HG03565 (cell line): Measurements from ENCODE around the gene CALU.

Experiments used
- ATAC-seq: cut with Tn5 transposase; IDR thresholded peaks from one replicate; pipeline ENCODE4 v1.9.1; 2021; ENCODE audit warnings: mild to moderate bottlenecking, moderate library complexity; ENCODE audit not compliant: unreplicated experiment

The CALU gene

DNA sequence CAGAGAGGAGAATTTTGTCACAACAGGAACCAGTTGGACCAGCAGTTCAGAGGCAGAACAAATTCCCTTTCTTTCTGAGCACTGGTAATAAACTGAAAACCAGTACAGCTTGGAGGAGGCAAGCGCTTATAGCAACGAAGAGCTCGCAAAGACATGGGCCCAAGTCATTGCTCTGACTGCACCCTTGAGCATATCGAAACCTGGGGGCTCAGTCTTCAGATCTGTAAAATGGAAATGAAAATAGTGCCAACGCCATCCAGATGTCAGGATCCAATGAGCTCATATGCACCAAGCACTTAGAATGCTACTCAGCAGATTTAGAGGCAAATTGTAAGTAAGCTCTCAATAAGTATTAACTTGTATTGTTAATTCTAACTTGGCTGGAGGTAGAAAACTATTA is 14.4 kb upstream of the CALU start:
- no peak for ATAC-seq

DNA sequence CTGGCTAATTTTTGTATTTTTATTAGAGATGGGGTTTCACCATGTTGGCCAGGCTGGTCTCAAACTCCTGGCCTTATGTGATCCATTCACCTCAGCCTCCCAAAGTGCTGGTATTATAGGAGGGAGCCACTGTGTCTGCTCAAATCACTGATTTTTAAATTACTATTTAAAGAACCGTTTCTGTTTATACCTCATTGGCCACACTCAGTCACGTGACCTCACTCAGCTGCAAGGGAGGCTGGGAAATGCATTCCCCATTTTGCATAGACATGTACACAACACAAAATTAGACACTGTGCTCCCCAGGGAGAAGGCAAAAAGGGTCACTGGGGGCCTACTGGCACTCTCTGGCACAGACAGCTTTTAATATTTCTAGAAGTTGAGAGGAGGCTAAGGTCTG is 13.6 kb upstream of the CALU start:
- no peak for ATAC-seq

DNA sequence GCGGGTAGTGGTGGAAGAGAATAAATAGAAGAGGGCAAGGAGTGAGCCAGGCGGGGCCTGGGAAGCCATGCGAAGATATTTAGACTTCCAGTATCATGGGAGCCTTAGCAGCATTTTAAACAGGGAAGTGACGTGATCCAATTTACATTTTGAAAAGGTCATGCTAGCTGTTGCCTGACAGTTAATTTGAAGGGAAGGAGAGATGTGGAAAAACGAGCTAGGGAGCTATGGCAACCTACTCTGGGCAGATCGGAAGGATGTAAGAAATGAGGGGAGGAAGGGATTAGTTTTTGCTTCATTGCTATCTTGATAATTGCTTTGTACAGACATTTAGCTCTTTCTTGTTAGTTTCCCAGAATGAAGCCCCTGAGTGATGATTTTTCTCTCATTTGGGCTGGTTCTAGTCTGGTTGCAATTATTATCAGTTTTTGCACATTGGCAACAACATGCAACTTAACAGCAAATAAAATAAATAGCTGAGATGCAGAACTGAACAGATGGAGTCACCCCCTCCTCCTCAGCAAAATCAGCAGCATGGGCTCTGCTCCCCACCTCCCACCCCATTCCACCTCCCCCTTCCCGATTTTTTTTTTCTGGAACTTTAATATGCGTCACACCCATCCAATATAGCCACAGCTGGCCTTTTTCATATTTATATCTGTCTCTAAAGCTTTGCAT is 13.0 kb upstream of the CALU start:
- no peak for ATAC-seq

DNA sequence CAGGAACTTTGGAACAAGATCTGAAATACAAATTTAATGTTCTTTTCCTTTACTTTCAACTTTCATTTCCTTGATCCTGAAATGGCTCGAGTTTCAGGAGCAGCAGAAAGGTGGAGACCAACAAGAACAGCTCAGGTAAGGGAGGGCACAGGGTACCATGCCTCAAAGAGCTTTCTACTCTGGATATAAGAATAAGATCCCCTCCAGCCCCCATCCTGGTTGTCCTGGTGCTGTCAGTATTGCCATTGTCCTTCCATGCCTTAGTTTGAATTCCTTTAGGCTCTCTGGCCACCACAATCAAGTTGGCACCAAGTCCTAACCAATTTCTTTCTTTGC is 12.5 kb upstream of the CALU start:
- no peak for ATAC-seq

DNA sequence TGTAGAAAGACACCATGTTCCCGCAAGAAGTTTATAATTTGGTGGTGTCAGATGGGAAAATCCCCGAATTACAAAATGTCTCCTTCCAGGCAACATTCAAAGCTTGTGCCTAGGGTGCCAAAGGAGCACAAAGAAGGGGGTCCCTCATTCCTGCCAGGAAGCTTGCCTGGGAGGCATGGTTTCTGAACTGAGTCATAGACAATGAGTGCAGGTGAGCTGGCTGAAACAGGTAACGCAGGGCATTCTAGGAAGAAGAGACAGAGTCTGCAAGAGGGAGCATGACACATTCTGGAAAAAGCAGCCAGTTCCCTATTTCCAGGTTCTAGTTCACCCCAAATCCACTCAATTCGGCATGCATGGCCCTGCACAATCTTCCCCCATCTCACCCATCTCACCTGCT is 11.9 kb upstream of the CALU start:
- ATAC-seq = no peak

DNA sequence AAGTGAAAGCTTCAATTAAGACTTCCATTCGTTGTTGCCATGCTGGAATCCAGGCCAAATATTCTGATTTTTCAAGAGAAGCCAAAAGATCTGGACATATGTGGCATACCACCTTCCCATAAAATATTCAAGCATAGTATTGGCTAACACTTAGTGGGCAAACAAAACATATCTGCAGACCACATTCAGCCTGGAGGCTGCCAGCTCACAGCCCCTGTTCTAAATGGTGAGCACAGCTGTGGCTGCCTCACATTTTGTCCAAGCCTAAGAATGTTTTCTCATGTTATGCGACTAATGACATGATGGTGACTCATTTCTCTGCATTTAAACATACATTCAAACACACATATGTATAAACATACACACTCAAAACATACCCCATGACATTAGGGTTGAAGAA is 10.6 kb upstream of the CALU start:
- ATAC-seq = no peak

DNA sequence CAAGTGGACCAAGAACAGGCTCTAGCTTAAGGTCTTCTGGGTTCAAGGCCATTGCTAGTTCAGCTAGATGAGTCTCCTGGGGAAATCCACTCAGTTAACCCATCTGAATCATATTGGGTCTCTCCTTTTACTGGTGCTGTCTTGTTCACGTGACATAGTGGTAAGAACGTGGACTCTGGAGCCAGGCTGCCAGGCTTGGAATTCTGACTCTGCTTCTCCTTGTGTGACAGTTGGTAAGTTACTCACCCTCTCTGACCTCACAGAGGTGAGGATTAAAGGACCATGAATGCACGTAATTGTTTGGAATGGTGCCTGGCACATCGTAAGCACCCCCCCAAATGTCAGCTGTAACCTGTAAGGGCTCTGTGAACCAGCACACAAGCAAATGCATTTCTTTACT is 9.7 kb upstream of the CALU start:
- ATAC-seq = no peak

DNA sequence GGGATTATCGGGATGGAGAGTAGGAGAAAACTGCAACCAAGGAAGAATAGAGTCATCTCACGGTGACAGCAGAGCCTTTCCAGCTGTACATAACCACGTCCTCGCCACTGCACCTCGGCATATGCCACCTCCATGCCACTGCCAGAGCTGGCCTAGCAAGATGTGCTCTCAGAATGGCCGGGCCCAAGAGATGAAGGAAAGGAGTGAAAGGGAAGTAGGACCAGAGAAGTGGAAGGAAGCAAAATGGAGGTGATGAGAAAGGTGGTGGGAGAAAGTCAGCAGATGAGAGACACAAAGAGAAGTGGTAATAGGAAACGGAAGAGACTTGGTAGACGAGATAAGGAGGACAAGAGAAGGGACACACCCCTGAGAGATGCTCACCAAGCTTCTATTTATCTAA is 8.0 kb upstream of the CALU start:
- ATAC-seq = no peak

DNA sequence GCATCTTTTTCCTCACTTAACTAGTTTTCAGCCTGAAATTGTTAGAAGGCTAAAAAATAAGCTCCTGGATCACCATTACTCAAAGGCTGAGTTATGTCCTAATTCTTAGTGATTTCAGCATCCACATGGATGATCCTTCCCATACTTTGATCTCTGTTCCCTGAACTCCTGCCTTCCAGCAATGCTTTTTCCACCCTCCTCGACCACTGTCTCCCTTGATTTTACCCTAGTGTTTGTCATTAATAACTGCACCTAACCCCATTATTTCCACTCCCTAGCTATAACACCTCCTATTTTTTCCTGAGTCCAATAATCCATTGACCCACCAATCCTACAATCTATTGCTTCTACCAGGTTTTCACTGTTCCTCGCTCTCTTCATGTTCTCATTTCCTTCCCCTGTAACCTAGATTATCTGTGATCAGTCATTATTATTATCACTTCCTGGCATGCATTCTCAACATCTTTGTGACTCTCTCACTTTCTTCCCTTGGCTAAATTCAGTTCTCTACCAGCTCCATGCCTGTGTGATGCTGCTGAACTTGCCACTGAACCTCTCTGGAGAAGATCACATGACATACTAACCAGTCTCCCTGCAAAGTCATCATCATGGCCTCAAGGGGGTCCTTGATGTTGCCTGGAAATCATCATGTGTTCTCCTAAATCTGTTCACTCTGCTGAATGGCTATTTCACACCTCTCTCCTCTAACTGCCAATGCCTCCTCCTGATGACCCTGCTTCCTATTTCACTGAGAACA is 6.5 kb upstream of the CALU start:
- no peak for ATAC-seq

DNA sequence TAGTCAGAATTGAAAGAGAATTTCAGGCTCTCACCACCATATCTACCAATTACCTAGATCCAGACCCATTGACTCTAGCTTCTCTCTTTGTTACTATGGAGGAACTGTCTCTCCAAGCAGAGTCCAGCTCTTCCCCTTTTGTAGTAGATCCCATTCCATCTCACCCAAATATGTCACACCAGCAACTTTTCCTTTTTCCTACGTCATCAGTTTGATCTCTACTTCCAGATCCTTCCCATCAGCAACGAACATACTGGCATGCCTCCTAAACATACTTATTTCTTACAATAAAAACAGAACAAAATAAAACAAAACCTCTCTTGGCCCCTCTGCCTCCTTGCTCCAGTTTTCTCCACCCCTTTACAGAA is 5.9 kb upstream of the CALU start:
- no peak for ATAC-seq

DNA sequence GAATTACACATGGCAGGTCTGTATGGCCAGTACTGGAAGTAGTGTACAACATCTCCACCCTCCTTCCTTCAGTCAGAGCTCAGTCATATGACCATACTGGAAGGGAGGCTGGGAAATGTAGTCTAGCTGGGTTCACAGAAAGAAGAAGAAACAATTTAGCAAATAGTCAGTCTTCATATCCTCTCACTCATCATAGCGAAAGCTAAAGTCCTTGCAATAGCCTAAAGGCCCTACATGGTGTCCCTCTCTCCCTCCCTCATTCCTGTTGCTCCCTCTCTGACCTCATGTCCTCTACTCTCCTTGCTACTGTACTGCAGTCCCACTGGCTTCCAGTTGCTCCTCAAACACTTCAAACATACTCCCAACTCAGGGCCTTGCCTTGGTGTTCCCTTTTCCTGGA is 4.3 kb upstream of the CALU start:
- no peak for ATAC-seq

DNA sequence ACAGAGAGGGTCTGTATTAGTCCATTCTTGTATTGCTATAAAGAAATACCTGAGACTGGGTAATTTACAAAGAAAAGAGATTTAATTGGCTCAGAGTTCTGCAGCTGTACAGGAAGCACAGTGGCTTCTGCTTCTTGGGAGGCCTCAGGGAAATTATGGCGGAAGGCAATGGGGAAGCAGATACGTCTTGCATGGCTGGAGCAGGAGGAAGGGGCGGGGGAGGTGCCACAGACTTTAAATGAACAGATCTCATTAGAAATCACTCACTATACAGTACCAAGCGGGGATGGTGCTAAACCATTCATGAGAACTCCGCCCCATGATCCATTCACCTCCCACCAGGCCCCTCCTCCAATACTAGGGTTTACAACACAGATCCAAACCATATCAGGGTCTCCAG is 3.7 kb upstream of the CALU start:
- ATAC-seq = no peak

DNA sequence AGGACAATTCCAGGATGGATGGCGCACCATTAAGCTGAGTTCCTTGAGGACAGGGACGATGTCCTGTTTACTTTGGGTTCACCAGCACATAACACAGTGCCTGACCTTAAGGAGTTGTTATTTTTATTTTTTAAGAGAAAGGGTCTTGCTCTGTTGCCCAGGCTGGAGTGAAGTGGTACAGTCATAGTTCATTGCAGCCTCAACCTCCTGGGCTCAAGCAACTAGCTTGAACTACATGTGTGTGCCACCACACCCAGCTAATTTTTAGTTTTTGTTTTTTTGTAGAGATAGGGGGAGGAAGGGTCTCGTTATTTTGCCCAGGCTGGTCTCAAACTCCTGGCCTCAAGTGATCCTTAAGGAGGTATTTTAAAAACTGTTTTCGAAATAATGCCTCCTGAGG is 1.7 kb upstream of the CALU start:
- no peak for ATAC-seq

DNA sequence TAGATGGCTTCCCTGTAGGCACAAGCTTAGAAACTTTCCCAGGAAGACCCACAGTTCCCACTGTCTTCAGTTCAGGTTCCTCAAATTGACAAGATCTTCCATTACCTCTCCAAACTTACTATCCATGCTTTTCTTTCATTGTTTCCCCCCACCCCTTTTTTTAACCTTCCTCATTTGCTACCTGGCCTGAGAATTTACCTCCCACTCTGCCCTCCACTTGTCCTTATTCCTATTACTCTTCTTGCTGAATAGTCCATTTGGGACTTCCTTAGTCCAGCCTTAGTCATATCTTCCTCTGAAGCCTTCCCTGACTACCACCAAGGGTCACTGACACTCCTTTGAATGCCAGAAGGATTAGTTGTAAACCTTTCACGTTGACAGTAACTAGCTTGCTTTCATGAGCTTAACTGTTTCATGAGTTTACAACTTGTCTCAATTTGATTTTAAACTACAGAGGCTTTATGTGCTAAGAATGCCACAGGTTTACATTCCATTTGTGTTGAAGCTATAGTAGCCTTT is 1.2 kb upstream of the CALU start:
- ATAC-seq = no peak

DNA sequence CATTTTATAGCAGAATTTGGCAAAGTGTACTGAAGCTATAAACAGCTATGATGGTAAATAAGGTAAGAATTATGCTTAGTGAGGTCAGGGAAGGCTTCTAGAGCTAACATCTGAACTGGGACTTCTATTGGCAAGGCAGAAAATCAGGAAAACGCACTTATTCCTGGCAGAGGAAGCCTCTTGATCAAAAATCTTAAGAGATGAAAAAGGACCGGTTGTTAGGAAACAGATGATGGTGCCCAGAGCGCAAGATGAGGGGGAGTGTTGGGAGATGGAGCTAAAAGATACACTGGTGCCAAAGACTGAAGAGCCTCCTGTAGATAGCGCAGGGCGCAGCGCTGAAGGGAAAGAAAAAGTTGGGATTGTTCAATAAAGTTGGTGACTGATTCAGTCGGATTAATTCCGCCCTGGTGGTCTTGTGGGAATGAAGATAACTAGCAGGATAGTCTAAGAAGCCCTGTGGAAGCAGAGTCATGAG is 550 bp upstream of the CALU start:
- ATAC-seq = no peak

DNA sequence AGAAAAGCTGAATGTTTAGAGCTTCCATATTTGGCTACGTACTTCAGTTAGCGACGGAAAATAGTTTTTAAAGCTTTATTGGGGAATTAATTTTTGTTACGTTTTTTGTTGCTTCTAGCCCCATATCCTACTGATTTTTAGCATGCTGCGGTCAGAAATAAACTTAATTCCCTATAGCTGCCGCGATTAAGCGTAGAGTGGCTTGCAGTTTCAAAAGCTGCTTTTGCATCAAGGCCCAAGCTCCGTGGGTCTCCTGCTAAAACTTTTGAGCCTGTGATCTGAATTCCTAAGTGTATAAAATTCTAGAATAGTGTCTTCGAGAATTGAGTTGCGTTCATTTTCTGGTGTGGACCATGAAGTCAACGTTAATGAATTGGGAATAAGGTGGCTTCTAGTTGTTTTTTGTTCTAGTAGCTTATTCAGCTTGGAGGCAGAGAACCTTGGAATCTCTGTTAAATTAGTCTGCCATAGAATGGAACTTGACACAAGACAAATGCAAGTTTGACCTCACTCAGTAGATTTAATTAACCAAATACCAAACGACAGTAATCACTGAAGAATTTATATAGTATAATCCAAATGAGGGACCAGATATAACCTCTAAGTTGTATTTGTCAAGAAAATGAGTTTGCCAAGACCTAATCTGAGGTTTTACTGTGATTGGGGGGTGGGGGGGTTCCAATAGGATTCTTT is 977 bp downstream of the CALU start:
- ATAC-seq = no peak

DNA sequence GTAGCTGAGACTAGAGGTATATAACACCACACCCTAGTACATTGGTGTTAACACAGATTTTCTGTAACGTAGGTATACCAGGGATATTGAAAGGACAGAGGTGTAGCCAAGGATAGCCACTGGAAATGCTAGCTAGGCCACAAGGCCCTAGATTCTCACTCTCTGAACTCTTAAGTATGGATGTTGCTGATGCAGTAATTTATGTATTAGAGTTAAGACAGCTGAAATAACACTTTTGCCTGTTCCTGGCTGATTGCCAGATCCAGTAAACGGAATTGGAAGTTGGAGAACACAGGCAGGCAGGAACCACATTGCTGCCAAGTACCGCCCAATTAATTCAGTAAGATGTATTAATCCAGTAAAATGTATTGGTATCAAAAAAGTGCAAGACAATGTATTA is 1.8 kb downstream of the CALU start:
- no peak for ATAC-seq

DNA sequence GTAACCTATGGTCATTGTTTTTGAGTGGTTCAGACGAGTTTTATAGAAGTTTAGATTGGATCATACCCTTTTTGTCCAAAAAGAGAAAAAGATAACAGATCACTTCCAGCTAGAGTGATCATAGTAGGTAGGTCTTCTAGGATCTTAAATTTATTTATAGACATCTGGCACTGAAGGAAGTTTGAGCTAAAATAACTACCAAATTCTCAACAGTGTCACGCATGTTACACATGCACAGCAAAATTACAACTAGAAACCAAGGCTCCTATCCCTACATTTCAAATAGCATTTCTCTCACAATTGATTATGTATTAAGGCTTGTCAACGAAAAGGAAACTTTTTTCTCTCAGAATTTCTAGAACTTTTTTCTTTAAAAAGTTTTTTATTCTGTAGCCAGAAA is 2.3 kb downstream of the CALU start:
- no peak for ATAC-seq

DNA sequence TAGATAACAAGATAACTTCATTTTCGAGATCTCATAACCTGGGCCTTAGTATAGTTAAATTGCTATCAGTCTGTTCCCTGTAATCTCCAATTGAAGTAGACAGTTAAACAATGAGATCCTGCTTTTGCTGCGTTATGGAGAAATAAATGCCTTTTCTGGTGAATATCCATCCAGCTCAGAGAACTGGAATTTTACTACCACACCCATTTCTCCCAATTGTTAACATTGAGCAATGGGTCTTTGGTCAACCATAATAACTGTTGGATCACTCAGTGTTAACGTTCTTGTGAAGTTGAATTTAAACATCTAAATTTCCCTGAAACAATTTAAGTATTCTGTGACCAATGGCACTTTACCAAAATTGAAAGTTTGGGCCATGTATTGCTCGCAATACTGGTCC is 3.0 kb downstream of the CALU start:
- ATAC-seq = no peak

DNA sequence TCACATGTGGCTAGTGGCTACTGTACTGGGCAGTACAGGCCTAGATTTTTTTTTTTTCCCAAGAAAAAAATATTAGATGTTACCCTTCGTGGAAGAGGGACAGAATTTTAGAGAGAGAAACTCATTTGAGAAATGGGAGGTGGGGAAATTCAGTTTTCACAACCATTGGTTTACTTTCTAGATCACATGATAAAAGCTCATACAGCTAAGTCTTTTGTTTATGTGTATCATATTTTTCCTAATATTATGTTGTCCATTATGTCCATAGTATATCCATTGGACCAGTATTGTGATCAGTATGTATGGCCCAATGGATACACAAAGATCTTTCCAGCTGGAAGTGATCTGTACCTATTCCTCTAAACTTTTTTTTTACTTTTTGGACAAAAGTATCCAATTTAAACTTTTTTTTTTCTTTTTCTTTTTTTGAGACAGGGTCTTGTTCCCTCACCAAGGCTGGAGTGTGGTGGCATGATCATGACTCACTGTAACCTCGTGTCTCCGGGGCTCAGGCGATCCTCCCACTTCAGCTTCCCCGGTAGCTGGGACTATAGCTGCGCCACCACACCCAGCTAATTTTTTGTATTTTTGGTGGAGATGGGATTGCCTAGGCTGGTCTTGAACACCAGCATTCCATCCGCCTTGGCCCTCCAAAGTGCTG is 4.1 kb downstream of the CALU start:
- ATAC-seq = no peak

DNA sequence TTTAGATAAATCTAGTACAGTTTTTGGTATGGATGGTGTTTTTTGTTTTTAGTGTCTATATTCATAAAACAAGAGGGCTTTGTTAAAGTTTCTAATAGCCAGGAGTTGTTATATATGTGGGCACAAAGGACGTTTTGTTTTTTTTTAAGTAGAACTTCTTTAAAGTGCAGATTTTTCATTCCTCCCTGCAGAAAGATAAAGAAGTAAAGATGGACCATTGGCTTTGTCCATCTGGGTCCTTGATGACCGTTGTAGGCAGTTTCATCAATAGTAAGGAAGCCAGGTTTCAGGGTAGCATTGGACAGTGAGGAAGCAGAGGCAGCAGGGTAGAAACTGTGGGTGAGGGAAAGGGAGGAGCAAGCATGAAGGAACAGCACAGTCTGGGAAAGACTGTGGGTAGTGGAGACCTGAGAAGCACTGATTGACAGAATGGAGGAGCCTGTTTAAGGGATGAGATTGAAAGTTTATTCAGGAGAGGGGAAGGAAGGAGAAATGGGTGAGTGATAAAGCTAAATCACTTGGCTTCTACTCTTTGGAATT is 5.3 kb downstream of the CALU start:
- ATAC-seq = no peak
